K562 (cell line): Measurements from ENCODE around the gene ITGAE. TPM values are rescaled to one million over a fixed set of nuclear protein-coding genes. Genes with fewer than 3 reads are reported as not detected.
A peak's percentile ranks its signal among the peaks of the same experiment; 100 is the strongest.

Source experiments
- CHCHD3 ChIP-seq: fragments of 250-450 bp; sonication (Bioruptor Pico); IDR thresholded peaks from 2 replicates; pipeline ENCODE4 v2.1.2; 2022; ENCODE audit warnings: mild to moderate bottlenecking
- CHD1 ChIP-seq: fragments of 200-600 bp; sonication (generic); IDR thresholded peaks from one replicate; pipeline ENCODE4 v1.6.1; 2012; ENCODE audit warnings: mild to moderate bottlenecking, moderate library complexity, low read length, inconsistent platforms
- ELF4 ChIP-seq: fragments of 450-650 bp; formaldehyde crosslinking; IDR thresholded peaks from 2 replicates; pipeline ENCODE4 v1.4.0; 2022; ENCODE audit warnings: missing genetic modification characterization
- FOXP1 ChIP-seq: sonication (generic); formaldehyde crosslinking; IDR thresholded peaks from 2 replicates; pipeline ENCODE4 v1.8.0; 2022; ENCODE audit warnings: mild to moderate bottlenecking, missing genetic modification reagents
- MEF2A ChIP-seq: IDR thresholded peaks from 2 replicates; pipeline ENCODE4 v1.6.1; 2011; ENCODE audit warnings: low read depth, mild to moderate bottlenecking, low read length, moderate library complexity; ENCODE audit not compliant: control insufficient read depth
- MTF1 ChIP-seq: fragments of 250-450 bp; sonication (Bioruptor Pico); IDR thresholded peaks from 2 replicates; pipeline ENCODE4 v1.9.0; 2021; ENCODE audit warnings: moderate library complexity, mild to moderate bottlenecking, inconsistent platforms, borderline replicate concordance
- NCOA2 ChIP-seq, 2 experiments: fragments of 450-650 bp; IDR thresholded peaks; 2 replicates each; pipeline ENCODE4 v1.6.1; 2018; ENCODE audit warnings: mild to moderate bottlenecking in 2 of 2, moderate library complexity in 1 of 2; ENCODE audit not compliant: partially characterized antibody in 2 of 2
- PPARD ChIP-seq: fragments of 250-450 bp; sonication (Bioruptor Pico); IDR thresholded peaks from 2 replicates; pipeline ENCODE4 v1.8.0; 2022; ENCODE audit warnings: inconsistent platforms, mild to moderate bottlenecking, moderate library complexity
- PTBP1 ChIP-seq: fragments of 200-400 bp; formaldehyde crosslinking; IDR thresholded peaks from 2 replicates; pipeline ENCODE4 v1.6.1; 2017; ENCODE audit warnings: low read depth, low read length
- RBM17 ChIP-seq: fragments of 200-400 bp; formaldehyde crosslinking; IDR thresholded peaks from 2 replicates; pipeline ENCODE4 v1.6.1; 2017; ENCODE audit warnings: low read depth, mild to moderate bottlenecking, low read length, borderline replicate concordance
- SOX6 ChIP-seq: fragments of 450-650 bp; IDR thresholded peaks from 2 replicates; pipeline ENCODE4 v1.6.1; 2014; ENCODE audit warnings: mild to moderate bottlenecking
- STAG1 ChIP-seq: sonication (generic); formaldehyde crosslinking; IDR thresholded peaks from 2 replicates; pipeline ENCODE4 v1.5.0; 2020; ENCODE audit warnings: missing genetic modification reagents, borderline replicate concordance
- ZBTB7A ChIP-seq: IDR thresholded peaks from 2 replicates; pipeline ENCODE4 v1.6.1; 2011; ENCODE audit warnings: low read depth, mild to moderate bottlenecking, low read length, moderate library complexity, borderline replicate concordance; ENCODE audit not compliant: control insufficient read depth
- ZNF311 ChIP-seq: fragments of 250-450 bp; sonication (Bioruptor Pico); IDR thresholded peaks from 2 replicates; pipeline ENCODE4 v1.4.0; 2020; ENCODE audit warnings: mild to moderate bottlenecking, moderate library complexity
- polyA plus RNA-seq, 8 experiments: library from polyadenylated mRNA; depleted of rRNA in 4 of 8; stranded (reverse) in 5 of 8; unstranded in 3 of 8; fragments of >200 nt; fragmentation: Nextera tagmentation in 2 of 8; fragmentation: Illumina TruSeq in 1 of 8; extraction: Ambion mirVana in 2 of 8; extraction: Trizol in 1 of 8; gene quantifications; 2 replicates each; pipeline versions ENCODE4 v1.2.1 to v1.2.3, GENCODE V29; 2011 to 2014; ENCODE audit warnings: inconsistent platforms in 1 of 8, missing spikeins in 1 of 8
- total RNA-seq, 7 experiments: library from RNA; depleted of rRNA in 6 of 7; stranded (reverse); fragments of >200 nt in 6 of 7; fragmentation: Illumina TruSeq in 2 of 7; extraction: Trizol in 2 of 7; gene quantifications; 2 replicates each; pipeline versions ENCODE4 v1.2.1 to v1.2.3, GENCODE V29; 2011 to 2021; ENCODE audit warnings: low replicate concordance in 1 of 7
- TF ChIP-seq, protein P1 (sequence below): fragments of 450-650 bp; IDR thresholded peaks from 2 replicates; pipeline ENCODE4 v1.7.1; 2018; ENCODE audit warnings: mild to moderate bottlenecking, low read depth; ENCODE audit not compliant: partially characterized antibody
- TF ChIP-seq, protein P2 (sequence below): sonication (generic); formaldehyde crosslinking; IDR thresholded peaks from 2 replicates; pipeline ENCODE4 v1.8.1; 2022; ENCODE audit warnings: missing genetic modification reagents
- TF ChIP-seq, protein P3 (sequence below): fragments of 450-650 bp; IDR thresholded peaks from 2 replicates; pipeline ENCODE4 v1.6.1; 2017; ENCODE audit warnings: antibody characterized with exemption, mild to moderate bottlenecking

The ITGAE gene
- total and polyA plus RNA-seq, 9 of the 15 experiments (the other 6 are each of a cell fraction or from before 2014, with no cell fraction given): 14.8 to 160 (median 27.0) TPM

DNA sequence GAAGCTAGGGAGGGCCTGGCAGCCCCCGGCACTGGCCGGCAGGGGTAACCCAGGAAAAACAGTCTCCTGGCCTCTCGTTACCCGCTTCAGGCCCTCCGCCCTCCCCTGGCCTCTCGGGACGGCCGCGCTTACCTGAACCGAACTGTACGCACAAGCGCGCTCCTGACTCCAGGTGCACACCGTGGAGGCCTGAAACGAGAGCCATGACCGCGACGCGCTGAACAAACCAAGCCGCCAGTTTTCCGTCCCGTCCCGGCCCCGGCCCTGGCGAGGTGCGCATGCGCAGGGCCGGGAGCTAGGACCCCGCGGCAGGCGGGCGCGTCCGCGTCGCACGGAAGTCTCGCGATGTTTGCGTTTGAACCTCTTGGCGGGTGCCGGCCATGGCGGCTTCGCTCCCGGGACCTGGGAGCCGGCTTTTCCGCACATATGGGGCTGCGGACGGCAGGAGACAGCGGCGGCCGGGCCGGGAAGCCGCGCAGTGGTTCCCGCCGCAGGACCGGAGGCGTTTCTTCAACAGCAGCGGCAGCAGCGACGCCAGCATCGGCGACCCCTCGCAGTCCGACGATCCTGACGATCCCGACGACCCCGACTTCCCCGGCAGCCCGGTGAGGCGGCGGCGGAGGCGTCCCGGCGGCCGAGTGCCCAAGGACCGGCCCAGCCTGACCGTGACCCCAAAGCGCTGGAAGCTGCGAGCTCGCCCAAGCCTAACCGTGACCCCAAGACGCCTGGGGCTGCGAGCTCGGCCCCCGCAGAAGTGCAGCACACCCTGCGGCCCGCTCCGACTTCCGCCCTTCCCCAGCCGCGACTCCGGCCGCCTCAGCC lies 77.2 kb downstream of the ITGAE start, which contains the start of gene HASPIN (continued):
- TF ChIP-seq, protein P1, sequence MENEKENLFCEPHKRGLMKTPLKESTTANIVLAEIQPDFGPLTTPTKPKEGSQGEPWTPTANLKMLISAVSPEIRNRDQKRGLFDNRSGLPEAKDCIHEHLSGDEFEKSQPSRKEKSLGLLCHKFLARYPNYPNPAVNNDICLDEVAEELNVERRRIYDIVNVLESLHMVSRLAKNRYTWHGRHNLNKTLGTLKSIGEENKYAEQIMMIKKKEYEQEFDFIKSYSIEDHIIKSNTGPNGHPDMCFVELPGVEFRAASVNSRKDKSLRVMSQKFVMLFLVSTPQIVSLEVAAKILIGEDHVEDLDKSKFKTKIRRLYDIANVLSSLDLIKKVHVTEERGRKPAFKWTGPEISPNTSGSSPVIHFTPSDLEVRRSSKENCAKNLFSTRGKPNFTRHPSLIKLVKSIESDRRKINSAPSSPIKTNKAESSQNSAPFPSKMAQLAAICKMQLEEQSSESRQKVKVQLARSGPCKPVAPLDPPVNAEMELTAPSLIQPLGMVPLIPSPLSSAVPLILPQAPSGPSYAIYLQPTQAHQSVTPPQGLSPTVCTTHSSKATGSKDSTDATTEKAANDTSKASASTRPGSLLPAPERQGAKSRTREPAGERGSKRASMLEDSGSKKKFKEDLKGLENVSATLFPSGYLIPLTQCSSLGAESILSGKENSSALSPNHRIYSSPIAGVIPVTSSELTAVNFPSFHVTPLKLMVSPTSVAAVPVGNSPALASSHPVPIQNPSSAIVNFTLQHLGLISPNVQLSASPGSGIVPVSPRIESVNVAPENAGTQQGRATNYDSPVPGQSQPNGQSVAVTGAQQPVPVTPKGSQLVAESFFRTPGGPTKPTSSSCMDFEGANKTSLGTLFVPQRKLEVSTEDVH: no peak
- TF ChIP-seq FOXP1 (CRISPR knock-in tag): no peak; the same call in 1 of the 2 replicates
- TF ChIP-seq PTBP1: no peak
- no peak for TF ChIP-seq STAG1
- peak; percentile 46; the same call in 1 of the 2 replicates for TF ChIP-seq SOX6
- TF ChIP-seq CHCHD3: no peak
- no peak for TF ChIP-seq MEF2A
- TF ChIP-seq ZNF311 (CRISPR knock-in tag): no peak
- TF ChIP-seq, protein P2, sequence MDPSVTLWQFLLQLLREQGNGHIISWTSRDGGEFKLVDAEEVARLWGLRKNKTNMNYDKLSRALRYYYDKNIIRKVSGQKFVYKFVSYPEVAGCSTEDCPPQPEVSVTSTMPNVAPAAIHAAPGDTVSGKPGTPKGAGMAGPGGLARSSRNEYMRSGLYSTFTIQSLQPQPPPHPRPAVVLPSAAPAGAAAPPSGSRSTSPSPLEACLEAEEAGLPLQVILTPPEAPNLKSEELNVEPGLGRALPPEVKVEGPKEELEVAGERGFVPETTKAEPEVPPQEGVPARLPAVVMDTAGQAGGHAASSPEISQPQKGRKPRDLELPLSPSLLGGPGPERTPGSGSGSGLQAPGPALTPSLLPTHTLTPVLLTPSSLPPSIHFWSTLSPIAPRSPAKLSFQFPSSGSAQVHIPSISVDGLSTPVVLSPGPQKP (CRISPR knock-in tag): no peak
- no peak for TF ChIP-seq ELF4 (CRISPR knock-in tag)
- no peak for TF ChIP-seq RBM17
- TF ChIP-seq NCOA2 (IDR thresholded peaks at IDR 0.05; ENCODE audit: partially characterized antibody in 2 of 2): no peak
- TF ChIP-seq ZBTB7A: no peak
- no peak for TF ChIP-seq PPARD (CRISPR knock-in tag)
- TF ChIP-seq, protein P3, sequence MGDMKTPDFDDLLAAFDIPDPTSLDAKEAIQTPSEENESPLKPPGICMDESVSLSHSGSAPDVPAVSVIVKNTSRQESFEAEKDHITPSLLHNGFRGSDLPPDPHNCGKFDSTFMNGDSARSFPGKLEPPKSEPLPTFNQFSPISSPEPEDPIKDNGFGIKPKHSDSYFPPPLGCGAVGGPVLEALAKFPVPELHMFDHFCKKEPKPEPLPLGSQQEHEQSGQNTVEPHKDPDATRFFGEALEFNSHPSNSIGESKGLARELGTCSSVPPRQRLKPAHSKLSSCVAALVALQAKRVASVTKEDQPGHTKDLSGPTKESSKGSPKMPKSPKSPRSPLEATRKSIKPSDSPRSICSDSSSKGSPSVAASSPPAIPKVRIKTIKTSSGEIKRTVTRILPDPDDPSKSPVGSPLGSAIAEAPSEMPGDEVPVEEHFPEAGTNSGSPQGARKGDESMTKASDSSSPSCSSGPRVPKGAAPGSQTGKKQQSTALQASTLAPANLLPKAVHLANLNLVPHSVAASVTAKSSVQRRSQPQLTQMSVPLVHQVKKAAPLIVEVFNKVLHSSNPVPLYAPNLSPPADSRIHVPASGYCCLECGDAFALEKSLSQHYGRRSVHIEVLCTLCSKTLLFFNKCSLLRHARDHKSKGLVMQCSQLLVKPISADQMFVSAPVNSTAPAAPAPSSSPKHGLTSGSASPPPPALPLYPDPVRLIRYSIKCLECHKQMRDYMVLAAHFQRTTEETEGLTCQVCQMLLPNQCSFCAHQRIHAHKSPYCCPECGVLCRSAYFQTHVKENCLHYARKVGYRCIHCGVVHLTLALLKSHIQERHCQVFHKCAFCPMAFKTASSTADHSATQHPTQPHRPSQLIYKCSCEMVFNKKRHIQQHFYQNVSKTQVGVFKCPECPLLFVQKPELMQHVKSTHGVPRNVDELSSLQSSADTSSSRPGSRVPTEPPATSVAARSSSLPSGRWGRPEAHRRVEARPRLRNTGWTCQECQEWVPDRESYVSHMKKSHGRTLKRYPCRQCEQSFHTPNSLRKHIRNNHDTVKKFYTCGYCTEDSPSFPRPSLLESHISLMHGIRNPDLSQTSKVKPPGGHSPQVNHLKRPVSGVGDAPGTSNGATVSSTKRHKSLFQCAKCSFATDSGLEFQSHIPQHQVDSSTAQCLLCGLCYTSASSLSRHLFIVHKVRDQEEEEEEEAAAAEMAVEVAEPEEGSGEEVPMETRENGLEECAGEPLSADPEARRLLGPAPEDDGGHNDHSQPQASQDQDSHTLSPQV: no peak
- no peak for TF ChIP-seq CHD1
- TF ChIP-seq MTF1 (CRISPR knock-in tag): no peak
